Activated naive CD8-positive, alpha-beta T cell treated with anti-CD3 and anti-CD28 coated beads, Interleukin-2, amount 10 ng/mL, durations not matched to agents 7 days and 5 days (primary cell): Measurements from ENCODE around the gene TEAD1. TPM values are rescaled to one million over a fixed set of nuclear protein-coding genes. Genes with fewer than 3 reads are reported as not detected.

Source experiments
- ATAC-seq: fragments of 150-1000 bp; cut with Tn5 transposase; one replicate; pipeline ENCODE4 v1.10.0; 2021; ENCODE audit warnings: low read depth, moderate library complexity
- POLR2A ChIA-PET: fragments of 350-600 bp; sonication (Branson Sonifier 250); formaldehyde crosslinking; loops from one replicate; lab custom pipeline; 2021; ENCODE audit warnings: antibody characterized with exemption; lab: Charles Lee
- DNase-seq: peaks from one replicate; pipeline ENCODE4 v3.0.0; 2021
- H3K27ac Mint-ChIP-seq: one replicate; pipeline ENCODE4 v1.8.0; 2022; ENCODE audit warnings: mild to moderate bottlenecking, mixed read lengths
- H3K27me3 Mint-ChIP-seq: one replicate; pipeline ENCODE4 v1.8.0; 2022; ENCODE audit warnings: mild to moderate bottlenecking, moderate library complexity, mixed read lengths
- H3K36me3 Mint-ChIP-seq: one replicate; pipeline ENCODE4 v1.8.0; 2021; ENCODE audit warnings: mild to moderate bottlenecking, mixed read lengths
- H3K4me1 Mint-ChIP-seq: one replicate; pipeline ENCODE4 v1.8.0; 2021; ENCODE audit warnings: mixed read lengths
- H3K4me3 Mint-ChIP-seq: one replicate; pipeline ENCODE4 v1.8.0; 2022; ENCODE audit warnings: mild to moderate bottlenecking, moderate library complexity, mixed read lengths
- H3K9me3 Mint-ChIP-seq: one replicate; pipeline ENCODE4 v1.8.0; 2021; ENCODE audit warnings: mixed read lengths
- total RNA-seq, 2 experiments: library from RNA; stranded (reverse); gene quantifications; one replicate each; pipeline ENCODE4 v1.2.3, GENCODE V29; 2021

TEAD1 gene
- total RNA-seq, 2 experiments from 2014 or later: not detected

DNA sequence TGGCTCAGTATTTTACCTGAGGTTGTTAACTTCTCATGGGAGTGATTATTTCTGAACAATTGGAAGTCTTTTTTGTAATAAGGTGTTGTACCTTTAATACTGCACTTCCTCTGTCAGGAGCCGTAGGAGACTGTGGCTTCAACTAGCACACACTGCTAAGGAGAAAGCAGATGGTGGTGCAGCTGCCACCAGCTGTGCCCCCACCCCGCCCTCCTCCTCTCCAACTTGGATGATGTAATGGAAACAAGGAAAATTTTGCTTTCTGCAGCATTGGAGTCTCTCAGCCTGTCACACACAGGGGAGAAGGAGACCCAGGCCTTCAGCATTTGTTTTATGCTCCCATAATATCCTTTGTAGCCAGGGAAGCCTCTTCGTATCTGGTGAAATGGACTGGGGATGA is 91.2 kb downstream of the TEAD1 start:
- no peaks in the 10 kb centered on the region for H3K36me3 Mint-ChIP-seq
- H3K27ac Mint-ChIP-seq: no peak overlapping the region
- no peak for ATAC-seq
- H3K27me3 Mint-ChIP-seq: peaks cover 19% of the 10 kb centered on the region
- H3K9me3 Mint-ChIP-seq: no peaks in the 10 kb centered on the region
- H3K4me1 Mint-ChIP-seq: no peaks in the 10 kb centered on the region
- POLR2A ChIA-PET: no interaction called here
- H3K4me3 Mint-ChIP-seq: no peak overlapping the region
- no peak for DNase-seq

DNA sequence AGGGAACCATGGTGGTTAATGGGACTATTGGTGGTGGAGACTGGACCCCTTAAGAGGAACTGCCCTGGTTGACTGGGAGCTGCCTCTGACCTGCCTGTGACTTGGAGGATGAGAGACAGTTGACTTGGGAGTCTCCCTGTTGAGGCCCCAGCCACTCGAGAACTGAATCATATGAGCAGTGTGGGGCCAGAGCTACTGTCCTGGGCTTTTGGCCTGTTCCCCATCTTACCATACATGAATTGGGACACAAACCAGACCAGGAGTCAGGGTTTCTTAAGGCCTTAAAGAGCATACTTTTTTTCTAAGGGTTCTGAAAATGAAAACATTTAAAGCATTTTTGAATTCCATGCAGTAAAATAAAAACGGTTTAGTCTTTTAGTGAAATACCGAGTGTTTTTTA is 92.8 kb downstream of the TEAD1 start:
- no peak overlapping the region for H3K4me3 Mint-ChIP-seq

DNA sequence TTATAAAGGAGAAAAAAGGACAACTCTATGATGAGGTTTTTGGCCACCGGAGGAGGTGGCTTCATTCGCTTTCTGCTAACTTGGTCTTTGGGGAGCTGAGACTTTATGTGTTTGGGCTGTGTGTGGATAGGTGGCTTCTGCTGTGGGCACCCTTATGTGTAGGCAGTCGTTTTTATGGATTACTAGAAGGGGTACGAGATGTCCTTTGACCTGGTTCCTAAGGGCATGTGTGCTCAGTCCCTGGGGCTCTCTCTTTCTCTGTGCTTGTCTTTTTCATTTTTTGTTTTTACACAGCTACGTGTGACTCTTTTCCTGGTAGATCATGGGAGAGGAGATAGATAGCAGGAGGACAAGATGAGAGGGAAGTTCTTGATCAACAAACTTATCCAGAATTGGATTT is 93.4 kb downstream of the TEAD1 start:
- H3K9me3 Mint-ChIP-seq: no peaks in the 10 kb centered on the region
- H3K36me3 Mint-ChIP-seq: no peaks in the 10 kb centered on the region
- POLR2A ChIA-PET: no interaction called here
- H3K27ac Mint-ChIP-seq: no peak overlapping the region
- peaks cover 19% of the 10 kb centered on the region for H3K27me3 Mint-ChIP-seq
- DNase-seq (no peak), ATAC-seq (no peak)
- H3K4me1 Mint-ChIP-seq: peaks cover 2% of the 10 kb centered on the region
- no peak overlapping the region for H3K4me3 Mint-ChIP-seq

More for the DNA sequence above, 92.8 kb downstream of the TEAD1 start:
- Mint-ChIP-seq H3K27ac (no peak overlapping the region), H3K27me3 (peaks cover 17% of the 10 kb centered on the region), H3K36me3 (no peaks in the 10 kb centered on the region), H3K9me3 (no peaks in the 10 kb centered on the region), H3K4me1 (peaks cover under 1% of the 10 kb centered on the region)
- POLR2A ChIA-PET: no interaction called here
- DNase-seq: no peak
- no peak for ATAC-seq

GRCh38 chr11:12768726-12769673 is 94.8 kb downstream of the TEAD1 start:
- ATAC-seq (no peak), DNase-seq (no peak)

DNA sequence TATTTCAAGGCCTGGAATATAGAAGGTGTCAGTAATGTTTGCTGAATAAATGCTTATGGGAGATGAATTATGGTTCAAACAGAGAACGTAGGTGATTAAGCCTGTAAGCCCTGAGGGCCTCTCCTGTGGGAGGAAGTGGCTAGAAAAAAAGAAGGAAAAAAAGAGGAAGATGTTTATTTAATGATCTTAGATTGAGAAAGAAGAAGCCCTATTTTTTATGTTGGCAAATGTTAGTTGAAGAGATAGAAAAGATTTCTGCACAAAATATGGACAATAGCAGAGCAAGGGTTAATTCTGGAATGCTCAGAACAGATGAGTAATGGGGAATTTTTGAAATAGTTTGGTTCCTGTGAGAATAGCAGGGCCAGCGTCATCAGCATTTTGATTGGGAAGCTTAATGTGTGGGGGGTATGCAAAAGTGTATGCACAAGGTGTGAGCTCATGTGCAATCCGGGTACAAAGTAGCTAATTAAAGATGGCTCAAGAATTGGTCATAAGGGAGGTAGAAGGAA is 95.7 kb downstream of the TEAD1 start:
- H3K4me3 Mint-ChIP-seq: no peak overlapping the region
- peaks cover 2% of the 10 kb centered on the region for H3K4me1 Mint-ChIP-seq
- no peaks in the 10 kb centered on the region for H3K36me3 Mint-ChIP-seq
- POLR2A ChIA-PET: no interaction called here
- H3K27ac Mint-ChIP-seq: no peak overlapping the region
- ATAC-seq (no peak), DNase-seq (no peak)
- peaks cover 20% of the 10 kb centered on the region for H3K27me3 Mint-ChIP-seq
- no peaks in the 10 kb centered on the region for H3K9me3 Mint-ChIP-seq

More at GRCh38 chr11:12768726-12769673, 94.8 kb downstream of the TEAD1 start:
- Mint-ChIP-seq H3K4me3 (no peak overlapping the region), H3K9me3 (no peaks in the 10 kb centered on the region), H3K27ac (no peak overlapping the region), H3K27me3 (peaks cover 21% of the 10 kb centered on the region), H3K4me1 (peaks cover 2% of the 10 kb centered on the region), H3K36me3 (no peaks in the 10 kb centered on the region)
- POLR2A ChIA-PET: interaction anchor here (0.6 kb wide), 1 partner anchor 13 kb away, joined by 11 read pairs; no protein-coding TSS in a partner anchor

- H3K9me3 Mint-ChIP-seq: no peaks in the 10 kb centered on the region
- H3K27me3 Mint-ChIP-seq: peaks cover 20% of the 10 kb centered on the region
- H3K27ac Mint-ChIP-seq: no peak overlapping the region
- no peaks in the 10 kb centered on the region for H3K36me3 Mint-ChIP-seq
- POLR2A ChIA-PET: no interaction called here
- DNase-seq (no peak), ATAC-seq (no peak)
- no peak overlapping the region for H3K4me3 Mint-ChIP-seq
- peaks cover 2% of the 10 kb centered on the region for H3K4me1 Mint-ChIP-seq
Observed at GRCh38 chr11:12770435-12770834, 96.2 kb downstream of the TEAD1 start.

DNA sequence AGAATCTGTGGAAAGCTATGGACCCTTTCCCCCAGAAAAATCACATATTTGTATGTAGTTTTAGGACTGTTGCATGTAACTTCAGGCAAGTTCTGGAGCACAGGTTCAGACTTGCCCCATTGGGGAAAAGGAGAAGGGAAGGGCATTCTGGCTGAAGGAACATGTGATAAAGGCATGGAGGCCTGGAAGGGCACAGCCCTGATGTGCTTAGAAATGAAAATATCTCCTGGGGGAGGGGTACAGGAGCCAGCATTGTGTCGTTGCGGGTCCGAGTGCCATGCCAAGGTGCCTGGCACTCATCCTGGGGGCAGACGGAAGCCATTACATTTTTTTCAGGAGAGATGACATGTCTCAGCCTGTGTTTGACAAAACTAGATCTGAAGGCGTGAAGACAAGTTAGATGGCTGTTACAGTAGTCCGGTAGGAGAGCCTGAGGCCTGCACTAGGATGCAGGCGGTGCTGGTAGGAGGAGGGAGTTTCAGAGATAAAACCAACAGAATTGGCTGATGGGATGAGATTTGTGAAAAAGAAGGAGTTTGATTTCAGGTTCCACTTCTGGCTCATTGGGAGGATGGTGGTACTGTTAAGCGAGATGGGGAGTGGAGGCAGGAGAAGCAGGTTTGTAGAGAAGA is 96.9 kb downstream of the TEAD1 start:
- ATAC-seq (no peak), DNase-seq (no peak)
- H3K4me3 Mint-ChIP-seq: no peak overlapping the region
- H3K9me3 Mint-ChIP-seq: no peaks in the 10 kb centered on the region
- peaks cover 16% of the 10 kb centered on the region for H3K27me3 Mint-ChIP-seq
- H3K4me1 Mint-ChIP-seq: peaks cover 2% of the 10 kb centered on the region
- POLR2A ChIA-PET: no interaction called here
- no peaks in the 10 kb centered on the region for H3K36me3 Mint-ChIP-seq
- no peak overlapping the region for H3K27ac Mint-ChIP-seq

DNA sequence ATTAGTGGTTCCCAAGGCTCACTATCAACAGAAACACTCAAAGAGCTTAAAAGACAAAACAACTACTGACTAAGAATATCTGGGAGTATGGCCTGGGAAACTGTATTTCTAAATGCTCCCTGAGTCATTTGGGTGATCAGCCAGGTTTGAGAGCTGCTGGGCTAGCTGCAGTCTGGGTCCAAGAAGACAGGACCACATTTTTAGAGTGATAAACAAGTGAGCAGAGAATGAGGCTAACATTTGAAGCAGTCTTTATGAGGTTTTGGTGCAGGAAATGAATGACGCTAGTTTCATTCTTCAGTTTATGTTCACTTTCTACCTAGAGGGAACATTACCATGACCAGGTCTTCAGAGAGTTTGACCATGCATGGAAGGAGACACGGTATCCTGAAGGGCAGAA is 97.7 kb downstream of the TEAD1 start:
- H3K9me3 Mint-ChIP-seq: no peaks in the 10 kb centered on the region
- H3K4me3 Mint-ChIP-seq: no peak overlapping the region
- H3K4me1 Mint-ChIP-seq: peaks cover 2% of the 10 kb centered on the region
- no peak overlapping the region for H3K27ac Mint-ChIP-seq
- H3K27me3 Mint-ChIP-seq: peaks cover 14% of the 10 kb centered on the region
- no peaks in the 10 kb centered on the region for H3K36me3 Mint-ChIP-seq
- POLR2A ChIA-PET: no interaction called here
- ATAC-seq: no peak
- DNase-seq: no peak

- ATAC-seq: no peak
- H3K4me3 Mint-ChIP-seq: no peak overlapping the region
Observed at GRCh38 chr11:12772324-12772723, 98.1 kb downstream of the TEAD1 start.

DNA sequence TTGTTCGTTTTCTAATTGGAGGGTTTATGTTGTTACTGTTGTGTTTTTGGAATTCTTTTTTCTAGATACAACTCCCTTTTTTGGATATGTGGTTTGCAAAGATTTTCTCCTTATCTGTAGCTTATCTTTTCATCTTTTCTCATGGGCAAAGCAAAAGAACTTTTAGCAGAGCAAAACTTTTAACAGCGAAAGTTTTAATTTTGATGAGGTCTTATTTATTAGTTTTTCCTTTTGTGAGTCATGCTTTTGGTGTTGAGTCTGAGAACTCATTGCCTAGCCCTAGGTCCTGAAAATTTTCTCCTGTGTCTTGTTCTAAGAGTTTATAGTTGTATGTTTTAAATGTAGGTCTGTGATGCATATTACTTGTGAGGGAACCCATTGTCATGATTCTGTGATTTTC is 99.4 kb downstream of the TEAD1 start:
- Mint-ChIP-seq H3K9me3 (no peaks in the 10 kb centered on the region), H3K4me1 (peaks cover 2% of the 10 kb centered on the region), H3K27me3 (peaks cover 8% of the 10 kb centered on the region), H3K4me3 (no peak overlapping the region), H3K27ac (no peak overlapping the region), H3K36me3 (no peaks in the 10 kb centered on the region)
- POLR2A ChIA-PET: no interaction called here
- DNase-seq (no peak), ATAC-seq (no peak)

More at GRCh38 chr11:12772324-12772723, 98.1 kb downstream of the TEAD1 start:
- H3K4me1 Mint-ChIP-seq: peaks cover 2% of the 10 kb centered on the region
- no peaks in the 10 kb centered on the region for H3K36me3 Mint-ChIP-seq
- no peaks in the 10 kb centered on the region for H3K9me3 Mint-ChIP-seq
- no peak for DNase-seq
- peaks cover 12% of the 10 kb centered on the region for H3K27me3 Mint-ChIP-seq
- POLR2A ChIA-PET: no interaction called here
- no peak overlapping the region for H3K27ac Mint-ChIP-seq

DNA sequence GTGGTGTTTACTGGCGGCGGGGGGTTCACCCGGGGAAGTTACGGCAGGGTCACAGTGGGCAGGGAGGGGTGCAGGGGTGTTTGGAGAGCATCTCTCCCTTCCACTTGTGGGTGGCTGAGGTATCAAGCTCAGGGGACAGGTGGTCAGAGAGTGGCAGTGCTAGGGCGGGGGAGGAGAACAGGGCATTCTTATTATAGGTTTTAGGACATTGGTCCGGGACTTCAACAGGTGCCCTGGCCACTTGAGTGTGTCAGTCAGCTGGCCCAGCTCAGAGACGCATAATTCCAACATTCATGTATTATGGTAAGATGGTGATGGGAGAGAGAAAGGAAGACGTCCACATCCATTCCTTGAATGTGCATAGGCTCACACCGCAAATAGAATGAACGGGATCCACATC is 101.7 kb downstream of the TEAD1 start:
- DNase-seq (no peak), ATAC-seq (no peak)
- no peaks in the 10 kb centered on the region for H3K9me3 Mint-ChIP-seq
- peaks cover 18% of the 10 kb centered on the region for H3K27me3 Mint-ChIP-seq
- H3K4me3 Mint-ChIP-seq: no peak overlapping the region
- POLR2A ChIA-PET: no interaction called here
- peaks cover 2% of the 10 kb centered on the region for H3K4me1 Mint-ChIP-seq
- H3K36me3 Mint-ChIP-seq: no peaks in the 10 kb centered on the region
- no peak overlapping the region for H3K27ac Mint-ChIP-seq

GRCh38 chr11:12777208-12777874 is 103.1 kb downstream of the TEAD1 start:
- Mint-ChIP-seq H3K27ac (no peak overlapping the region), H3K4me1 (no peaks in the 10 kb centered on the region), H3K36me3 (no peaks in the 10 kb centered on the region), H3K4me3 (no peak overlapping the region), H3K9me3 (no peaks in the 10 kb centered on the region), H3K27me3 (peaks cover 21% of the 10 kb centered on the region)
- DNase-seq (no peak), ATAC-seq (no peak)
- POLR2A ChIA-PET: no interaction called here

GRCh38 chr11:12778240-12778905 is 104.2 kb downstream of the TEAD1 start:
- no peaks in the 10 kb centered on the region for H3K4me1 Mint-ChIP-seq

More at GRCh38 chr11:12778240-12778905, 104.2 kb downstream of the TEAD1 start:
- no peak for ATAC-seq
- no peak for DNase-seq
- peaks cover 22% of the 10 kb centered on the region for H3K27me3 Mint-ChIP-seq
- H3K9me3 Mint-ChIP-seq: no peaks in the 10 kb centered on the region
- no peak overlapping the region for H3K4me3 Mint-ChIP-seq
- no peaks in the 10 kb centered on the region for H3K36me3 Mint-ChIP-seq
- H3K27ac Mint-ChIP-seq: no peak overlapping the region
- POLR2A ChIA-PET: no interaction called here
